WTC11 (cell line): Measurements from ENCODE around the gene INMT. TPM values are rescaled to one million over a fixed set of nuclear protein-coding genes. Genes with fewer than 3 reads are reported as not detected.

Experiments
- ATAC-seq: fragments of 200-7000 bp; cut with Tn5 transposase; 2 replicates; pipeline ENCODE4 v1.10.0; 2021; ENCODE audit warnings: mild to moderate bottlenecking, moderate library complexity
- CTCF ChIA-PET: fragments of 300-600 bp; sonication (Branson Sonifier 250); formaldehyde crosslinking; loops from one replicate; lab custom pipeline; 2021; ENCODE audit warnings: antibody characterized with exemption; lab: Charles Lee
- POLR2A ChIA-PET: fragments of 350-600 bp; sonication (Branson Sonifier 250); formaldehyde crosslinking; loops from one replicate; lab custom pipeline; 2021; ENCODE audit warnings: antibody characterized with exemption; lab: Charles Lee
- DNase-seq: peaks from one replicate; pipeline ENCODE4 v3.0.0; 2021; ENCODE audit warnings: low spot score
- H3K27ac Mint-ChIP-seq: 2 replicates; pipeline ENCODE4 v1.8.0; 2021; ENCODE audit warnings: mixed read lengths
- H3K27me3 Mint-ChIP-seq: 2 replicates; pipeline ENCODE4 v1.8.0; 2021; ENCODE audit warnings: low read depth, mild to moderate bottlenecking, moderate library complexity, mixed read lengths
- H3K36me3 Mint-ChIP-seq: 2 replicates; pipeline ENCODE4 v1.8.0; 2021; ENCODE audit warnings: mixed read lengths
- H3K4me1 Mint-ChIP-seq: 2 replicates; pipeline ENCODE4 v1.8.0; 2022; ENCODE audit warnings: mixed read lengths
- H3K4me3 Mint-ChIP-seq: 2 replicates; pipeline ENCODE4 v1.8.0; 2021; ENCODE audit warnings: mild to moderate bottlenecking, moderate library complexity, mixed read lengths
- H3K9me3 Mint-ChIP-seq: 2 replicates; pipeline ENCODE4 v1.8.0; 2021; ENCODE audit warnings: mixed read lengths
- AFF4 ChIP-seq: sonication (generic); formaldehyde crosslinking; IDR thresholded peaks from 2 replicates; pipeline ENCODE4 v1.8.1; 2023; ENCODE audit warnings: mild to moderate bottlenecking, missing genetic modification reagents, borderline replicate concordance
- ATF2 ChIP-seq: sonication (generic); formaldehyde crosslinking; IDR thresholded peaks from 2 replicates; pipeline ENCODE4 v1.8.1; 2022; ENCODE audit warnings: low read depth, missing genetic modification reagents, borderline replicate concordance
- E2F4 ChIP-seq: sonication (generic); formaldehyde crosslinking; IDR thresholded peaks from 2 replicates; pipeline ENCODE4 v1.8.1; 2022; ENCODE audit warnings: low read depth, mild to moderate bottlenecking, moderate library complexity, missing genetic modification reagents, borderline replicate concordance
- FOXJ3 ChIP-seq: sonication (generic); formaldehyde crosslinking; IDR thresholded peaks from 2 replicates; pipeline ENCODE4 v1.9.0; 2021; ENCODE audit warnings: missing genetic modification reagents, mild to moderate bottlenecking, borderline replicate concordance
- FOXP4 ChIP-seq: sonication (generic); formaldehyde crosslinking; IDR thresholded peaks from 2 replicates; pipeline ENCODE4 v1.8.0; 2022; ENCODE audit warnings: mild to moderate bottlenecking, missing genetic modification reagents
- MLX ChIP-seq: sonication (generic); formaldehyde crosslinking; IDR thresholded peaks from 2 replicates; pipeline ENCODE4 v1.8.1; 2023; ENCODE audit warnings: mild to moderate bottlenecking, missing genetic modification reagents, moderate library complexity
- MYBL2 ChIP-seq: sonication (generic); formaldehyde crosslinking; IDR thresholded peaks from 2 replicates; pipeline ENCODE4 v1.8.1; 2023; ENCODE audit warnings: mild to moderate bottlenecking, moderate library complexity, missing genetic modification reagents
- NFYB ChIP-seq: sonication (generic); formaldehyde crosslinking; conservative IDR thresholded peaks from 2 replicates; pipeline ENCODE4 v1.8.0; 2022; ENCODE audit warnings: low read depth, missing genetic modification reagents
- PRRX2 ChIP-seq: fragments of 250-450 bp; sonication (Bioruptor Pico); IDR thresholded peaks from 2 replicates; pipeline ENCODE4 v1.8.0; 2021; ENCODE audit warnings: mild to moderate bottlenecking
- RELA ChIP-seq: sonication (generic); formaldehyde crosslinking; IDR thresholded peaks from 2 replicates; pipeline ENCODE4 v1.8.1; 2022; ENCODE audit warnings: missing genetic modification reagents, mild to moderate bottlenecking, borderline replicate concordance
- TEAD1 ChIP-seq: sonication (generic); formaldehyde crosslinking; IDR thresholded peaks from 2 replicates; pipeline ENCODE4 v1.8.0; 2022; ENCODE audit warnings: mild to moderate bottlenecking, missing genetic modification reagents
- ZBTB21 ChIP-seq: sonication (generic); formaldehyde crosslinking; IDR thresholded peaks from 2 replicates; pipeline ENCODE4 v1.8.1; 2023; ENCODE audit warnings: mild to moderate bottlenecking, missing genetic modification reagents, borderline replicate concordance
- ZNF416 ChIP-seq: fragments of 250-450 bp; sonication (Bioruptor Pico); IDR thresholded peaks from 2 replicates; pipeline ENCODE4 v1.9.0; 2021; ENCODE audit warnings: mild to moderate bottlenecking, inconsistent platforms
- total RNA-seq: library from RNA; stranded (reverse); gene quantifications from 3 replicates; pipeline ENCODE4 v1.2.3, GENCODE V29; 2021

The INMT gene
- total RNA-seq, 1 experiment from 2014 or later = 3.5 TPM

GRCh38 chr7:30757342-30757692, 5.4 kb downstream of the INMT start:
- no peaks in the 10 kb centered on the region for H3K36me3 Mint-ChIP-seq
- POLR2A ChIA-PET = no interaction called here
- DNase-seq = no peak
- peaks cover 5% of the 10 kb centered on the region; the same call in 1 of the 2 replicates for H3K9me3 Mint-ChIP-seq
- CTCF ChIA-PET = no interaction called here
- H3K27ac Mint-ChIP-seq = no peak overlapping the region; the same call in 1 of the 2 replicates
- H3K4me3 Mint-ChIP-seq = no peak overlapping the region
- peaks cover 4% of the 10 kb centered on the region for H3K27me3 Mint-ChIP-seq
- H3K4me1 Mint-ChIP-seq = no peaks in the 10 kb centered on the region
- no peak for ATAC-seq
- TF ChIP-seq PRRX2 = no peak
- no peak for TF ChIP-seq FOXP4 (CRISPR knock-in tag)
- no peak for TF ChIP-seq NFYB
- no peak for TF ChIP-seq FOXJ3 (CRISPR knock-in tag)
- no peak for TF ChIP-seq ZNF416 (CRISPR knock-in tag)

GRCh38 chr7:30760514-30761213, 8.7 kb downstream of the INMT start:
- no peak overlapping the region for H3K27ac Mint-ChIP-seq
- TF ChIP-seq ZBTB21 (no peak), MYBL2 (no peak), E2F4 (CRISPR knock-in tag) (no peak), TEAD1 (CRISPR knock-in tag) (no peak), AFF4 (CRISPR knock-in tag) (no peak), ATF2 (no peak)
- POLR2A ChIA-PET = no interaction called here
- peaks cover 19% of the 10 kb centered on the region for H3K27me3 Mint-ChIP-seq
- H3K9me3 Mint-ChIP-seq = no peaks in the 10 kb centered on the region
- no peaks in the 10 kb centered on the region for H3K36me3 Mint-ChIP-seq
- ATAC-seq (no peak), DNase-seq (no peak)
- H3K4me3 Mint-ChIP-seq = no peak overlapping the region; the same call in 1 of the 2 replicates
- no peaks in the 10 kb centered on the region for H3K4me1 Mint-ChIP-seq
- CTCF ChIA-PET = interaction anchor here (1.2 kb wide), 1 partner anchor 79 kb away, joined by 3 read pairs; the partner anchor contains the start of gene CRHR2

GRCh38 chr7:30761214-30762156, 9.6 kb downstream of the INMT start:
- no peak overlapping the region for H3K27ac Mint-ChIP-seq
- ChIA-PET CTCF (interaction anchor here (0.7 to 1.2 kb wide), 2 partner anchors 29 to 79 kb away, joined by 3 read pairs; partner anchors contain the start of gene CRHR2), POLR2A (no interaction called here)
- H3K27me3 Mint-ChIP-seq = peaks cover 19% of the 10 kb centered on the region
- H3K36me3 Mint-ChIP-seq = no peaks in the 10 kb centered on the region
- DNase-seq (no peak), ATAC-seq (no peak)
- H3K9me3 Mint-ChIP-seq = no peaks in the 10 kb centered on the region
- H3K4me3 Mint-ChIP-seq = no peak overlapping the region
- H3K4me1 Mint-ChIP-seq = no peaks in the 10 kb centered on the region
- TF ChIP-seq FOXP4 (CRISPR knock-in tag) = no peak
- TF ChIP-seq MLX (CRISPR knock-in tag) = no peak
- TF ChIP-seq RELA (CRISPR knock-in tag) = no peak
- no peak for TF ChIP-seq FOXJ3 (CRISPR knock-in tag)
